GM23338 (cell line): Measurements from ENCODE around the gene CIAO3. TPM values are rescaled to one million over a fixed set of nuclear protein-coding genes. Genes with fewer than 3 reads are reported as not detected.

Experiments
- ATAC-seq: fragments of 200-7000 bp; cut with Tn5 transposase; 3 replicates; pipeline ENCODE4 v1.9.1; 2020
- DNase-seq: peaks from one replicate; pipeline ENCODE4 v3.0.0-alpha.2; 2015; ENCODE audit warnings: low spot score
- H2AFZ ChIP-seq: fragments of 200-600 bp; sonication (generic); 2 replicates; pipeline ENCODE4 v1.8.0; 2016; ENCODE audit warnings: antibody characterized with exemption, mild to moderate bottlenecking, moderate library complexity
- H3F3A ChIP-seq: fragments of 200-600 bp; sonication (generic); replicated peaks from 2 replicates; pipeline ENCODE4 v1.8.0; 2017; ENCODE audit warnings: antibody characterized with exemption, mixed run types, low read depth
- H3K27ac ChIP-seq: fragments of 200-600 bp; sonication (generic); 2 replicates; pipeline ENCODE4 v1.6.1; 2016; ENCODE audit warnings: low read depth
- H3K27me3 ChIP-seq: fragments of 200-600 bp; sonication (generic); 2 replicates; pipeline ENCODE4 v1.8.0; 2016; ENCODE audit warnings: mild to moderate bottlenecking, mixed run types, moderate library complexity; ENCODE audit not compliant: insufficient read depth
- H3K36me3 ChIP-seq: fragments of 200-600 bp; sonication (generic); 2 replicates; pipeline ENCODE4 v1.8.0; 2016; ENCODE audit warnings: mild to moderate bottlenecking; ENCODE audit not compliant: insufficient read depth
- H3K4me1 ChIP-seq: fragments of 200-600 bp; sonication (generic); 2 replicates; pipeline ENCODE4 v1.8.0; 2016; ENCODE audit warnings: mild to moderate bottlenecking, moderate library complexity; ENCODE audit not compliant: insufficient read depth
- H3K4me2 ChIP-seq: fragments of 200-600 bp; sonication (generic); 2 replicates; pipeline ENCODE4 v1.7.1; 2017; ENCODE audit warnings: mixed run types
- H3K4me3 ChIP-seq: fragments of 200-600 bp; sonication (generic); 2 replicates; pipeline ENCODE4 v1.6.1; 2016; ENCODE audit warnings: mixed run types
- H3K79me2 ChIP-seq: fragments of 200-600 bp; sonication (generic); replicated peaks from 2 replicates; pipeline ENCODE4 v1.8.0; 2017; ENCODE audit warnings: mild to moderate bottlenecking; ENCODE audit not compliant: insufficient read depth
- H3K9me2 ChIP-seq: fragments of 200-600 bp; sonication (generic); 2 replicates; pipeline ENCODE4 v1.8.0; 2017; ENCODE audit not compliant: insufficient read depth
- H4K20me1 ChIP-seq: fragments of 200-600 bp; sonication (generic); replicated peaks from 2 replicates; pipeline ENCODE4 v1.8.0; 2017; ENCODE audit warnings: mild to moderate bottlenecking; ENCODE audit not compliant: insufficient read depth
- H3K27ac Mint-ChIP-seq: 2 replicates; pipeline ENCODE4 v1.8.0; 2020; ENCODE audit warnings: inconsistent platforms, mild to moderate bottlenecking, moderate library complexity, mixed read lengths
- H3K27me3 Mint-ChIP-seq: 3 replicates; pipeline ENCODE4 v1.8.0; 2022; ENCODE audit warnings: low read depth, mild to moderate bottlenecking, moderate library complexity, mixed read lengths, inconsistent platforms; ENCODE audit not compliant: insufficient read depth, poor library complexity
- H3K36me3 Mint-ChIP-seq: 3 replicates; pipeline ENCODE4 v1.8.0; 2021; ENCODE audit warnings: low read depth, mild to moderate bottlenecking, inconsistent platforms, moderate library complexity, mixed read lengths
- H3K4me1 Mint-ChIP-seq: 3 replicates; pipeline ENCODE4 v1.8.0; 2020; ENCODE audit warnings: mild to moderate bottlenecking, inconsistent platforms, mixed read lengths
- H3K4me3 Mint-ChIP-seq: 3 replicates; pipeline ENCODE4 v1.8.0; 2021; ENCODE audit warnings: moderate library complexity, mild to moderate bottlenecking, inconsistent platforms, mixed read lengths
- H3K9me3 Mint-ChIP-seq: 3 replicates; pipeline ENCODE4 v1.8.0; 2020; ENCODE audit warnings: moderate library complexity, mild to moderate bottlenecking, inconsistent platforms, mixed read lengths
- EZH2 ChIP-seq: fragments of 200-600 bp; sonication (generic); IDR thresholded peaks from one replicate; pipeline ENCODE4 v1.8.0; 2017; ENCODE audit warnings: antibody characterized with exemption, mild to moderate bottlenecking, low read depth; ENCODE audit not compliant: unreplicated experiment
- EZH2phosphoT487 ChIP-seq: fragments of 200-600 bp; sonication (generic); IDR thresholded peaks from one replicate; pipeline ENCODE4 v1.8.1; 2018; ENCODE audit warnings: antibody characterized with exemption; ENCODE audit not compliant: unreplicated experiment
- NANOG ChIP-seq: IDR thresholded peaks from 2 replicates; pipeline ENCODE4 v1.6.1; 2016; ENCODE audit warnings: antibody characterized with exemption, borderline replicate concordance
- POLR2AphosphoS5 ChIP-seq: IDR thresholded peaks from 2 replicates; pipeline ENCODE4 v1.6.1; 2016; ENCODE audit warnings: antibody characterized with exemption, low read depth
- polyA plus RNA-seq: library from polyadenylated mRNA; unstranded; fragments of >200 nt; fragmentation: Nextera tagmentation; extraction: Ambion mirVana; gene quantifications from 2 replicates; pipeline ENCODE4 v1.2.1, GENCODE V29; 2016
- total RNA-seq: library from RNA; depleted of rRNA; stranded (reverse); fragments of >200 nt; shearing (Covaris generic); gene quantifications from 2 replicates; pipeline ENCODE4 v1.2.3, GENCODE V29; 2014
- TF ChIP-seq, protein P1 (sequence below): IDR thresholded peaks from one replicate; pipeline ENCODE4 v1.6.1; 2018; ENCODE audit warnings: antibody characterized with exemption; ENCODE audit not compliant: unreplicated experiment
- TF ChIP-seq, protein P2 (sequence below), 2 experiments: fragments of 200-600 bp in 1 of 2; sonication (generic) in 1 of 2; conservative IDR thresholded peaks; 2 replicates each; pipeline versions ENCODE4 v1.5.1 to v1.6.1; 2016 to 2017; ENCODE audit warnings: antibody characterized with exemption in 2 of 2, low read depth in 2 of 2, mild to moderate bottlenecking in 2 of 2, moderate library complexity in 1 of 2

Gene CIAO3
- total and polyA plus RNA-seq, 2 experiments from 2014 or later = 13.0 to 42.3 TPM

DNA sequence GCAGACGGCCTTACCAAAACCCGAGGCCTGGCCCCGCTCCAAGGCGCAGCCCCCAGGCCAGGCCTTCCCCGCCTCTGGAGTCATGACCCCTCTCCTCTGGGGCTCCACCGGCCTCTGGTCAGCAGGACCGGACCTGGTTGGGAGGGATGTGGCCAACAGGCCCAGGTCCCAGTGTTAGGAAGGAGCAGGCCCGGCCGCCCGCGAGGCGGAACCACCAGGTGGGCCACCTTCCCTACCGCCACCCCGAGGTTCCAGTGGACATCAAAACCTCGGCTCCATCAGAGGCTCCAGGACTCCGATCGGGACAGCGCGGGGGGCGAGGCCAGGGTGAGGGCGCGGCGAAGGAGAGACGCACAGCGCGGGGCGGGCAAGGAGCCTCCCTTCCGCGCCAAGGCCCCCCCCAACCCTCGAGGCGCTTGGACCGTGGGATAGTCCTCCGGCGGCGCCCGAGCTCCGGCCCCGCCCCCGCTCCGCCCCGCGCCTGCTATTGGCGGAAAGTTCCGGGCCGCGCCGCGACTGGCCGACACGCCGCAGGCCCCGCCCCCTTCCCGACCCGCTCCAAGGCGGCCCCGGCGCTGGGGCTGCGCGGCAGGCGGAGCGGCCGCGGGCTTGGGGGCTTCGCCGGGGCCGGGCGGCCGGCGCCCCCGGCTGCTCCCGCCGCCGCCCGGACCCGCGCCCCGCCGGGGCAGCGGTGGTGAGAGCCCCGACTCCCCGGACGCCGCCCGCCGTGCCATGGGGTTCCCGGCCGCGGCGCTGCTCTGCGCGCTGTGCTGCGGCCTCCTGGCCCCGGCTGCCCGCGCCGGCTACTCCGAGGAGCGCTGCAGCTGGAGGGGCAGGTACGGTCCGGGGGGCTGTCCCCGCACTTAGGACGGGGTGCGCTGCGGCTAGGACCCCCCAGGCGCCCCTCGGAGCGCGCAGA is 26.0 kb downstream of the CIAO3 start, which contains the start of gene METRN:
Gene METRN (plus strand): TSS at position 561 of the 919 bp plus-strand sequence. CDS start 172 bp downstream, at position 733.
- H3K27me3 ChIP-seq = peaks cover 53% of the 10 kb centered on the region

DNA sequence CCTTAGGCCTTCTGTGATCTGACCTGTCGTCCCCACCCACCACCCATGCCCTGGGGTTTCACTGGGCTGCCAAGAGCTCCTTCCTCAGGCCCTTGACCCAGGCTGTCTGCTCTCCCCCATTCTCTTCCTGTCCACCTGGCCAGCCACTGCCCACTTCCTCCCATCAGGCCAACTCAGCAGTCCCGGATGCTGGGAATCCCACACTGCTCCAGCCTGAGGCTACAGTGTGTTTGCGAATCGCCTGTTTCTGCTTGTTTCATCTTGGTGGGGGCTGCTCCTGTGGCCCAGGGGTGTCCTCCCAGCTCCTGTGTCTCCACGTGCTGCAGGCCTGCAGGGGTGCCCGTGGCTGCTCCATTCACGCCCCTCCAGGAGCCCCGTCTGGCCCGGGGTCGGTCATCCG is 26.7 kb downstream of the CIAO3 start:
- Histone ChIP-seq H3K4me3 (peak overlapping the region; percentile 47; the same call in 1 of the 2 replicates), H2AFZ (no peak overlapping the region; the same call in 1 of the 2 replicates), H3K9me2 (no peaks in the 10 kb centered on the region), H3K27me3 (peaks cover 54% of the 10 kb centered on the region), H3K4me1 (peaks cover 4% of the 10 kb centered on the region; the same call in 1 of the 2 replicates), H3K36me3 (no peaks in the 10 kb centered on the region), H3K4me2 (no peak overlapping the region), H4K20me1 (no peaks in the 10 kb centered on the region), H3K79me2 (no peaks in the 10 kb centered on the region), H3F3A (no peaks in the 10 kb centered on the region), H3K27ac (no peak overlapping the region)
- H3K4me1 Mint-ChIP-seq = peaks cover 5% of the 10 kb centered on the region; the same call in 2 of the 3 replicates
- no peak overlapping the region for H3K4me3 Mint-ChIP-seq
- DNase-seq = no peak
- no peak overlapping the region for H3K27ac Mint-ChIP-seq
- H3K27me3 Mint-ChIP-seq = peaks cover 42% of the 10 kb centered on the region
- TF ChIP-seq, protein P1, sequence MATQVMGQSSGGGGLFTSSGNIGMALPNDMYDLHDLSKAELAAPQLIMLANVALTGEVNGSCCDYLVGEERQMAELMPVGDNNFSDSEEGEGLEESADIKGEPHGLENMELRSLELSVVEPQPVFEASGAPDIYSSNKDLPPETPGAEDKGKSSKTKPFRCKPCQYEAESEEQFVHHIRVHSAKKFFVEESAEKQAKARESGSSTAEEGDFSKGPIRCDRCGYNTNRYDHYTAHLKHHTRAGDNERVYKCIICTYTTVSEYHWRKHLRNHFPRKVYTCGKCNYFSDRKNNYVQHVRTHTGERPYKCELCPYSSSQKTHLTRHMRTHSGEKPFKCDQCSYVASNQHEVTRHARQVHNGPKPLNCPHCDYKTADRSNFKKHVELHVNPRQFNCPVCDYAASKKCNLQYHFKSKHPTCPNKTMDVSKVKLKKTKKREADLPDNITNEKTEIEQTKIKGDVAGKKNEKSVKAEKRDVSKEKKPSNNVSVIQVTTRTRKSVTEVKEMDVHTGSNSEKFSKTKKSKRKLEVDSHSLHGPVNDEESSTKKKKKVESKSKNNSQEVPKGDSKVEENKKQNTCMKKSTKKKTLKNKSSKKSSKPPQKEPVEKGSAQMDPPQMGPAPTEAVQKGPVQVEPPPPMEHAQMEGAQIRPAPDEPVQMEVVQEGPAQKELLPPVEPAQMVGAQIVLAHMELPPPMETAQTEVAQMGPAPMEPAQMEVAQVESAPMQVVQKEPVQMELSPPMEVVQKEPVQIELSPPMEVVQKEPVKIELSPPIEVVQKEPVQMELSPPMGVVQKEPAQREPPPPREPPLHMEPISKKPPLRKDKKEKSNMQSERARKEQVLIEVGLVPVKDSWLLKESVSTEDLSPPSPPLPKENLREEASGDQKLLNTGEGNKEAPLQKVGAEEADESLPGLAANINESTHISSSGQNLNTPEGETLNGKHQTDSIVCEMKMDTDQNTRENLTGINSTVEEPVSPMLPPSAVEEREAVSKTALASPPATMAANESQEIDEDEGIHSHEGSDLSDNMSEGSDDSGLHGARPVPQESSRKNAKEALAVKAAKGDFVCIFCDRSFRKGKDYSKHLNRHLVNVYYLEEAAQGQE = no peak
- no peak for TF ChIP-seq EZH2phosphoT487
- no peak for TF ChIP-seq EZH2
- no peak for TF ChIP-seq POLR2AphosphoS5
- TF ChIP-seq, protein P2, sequence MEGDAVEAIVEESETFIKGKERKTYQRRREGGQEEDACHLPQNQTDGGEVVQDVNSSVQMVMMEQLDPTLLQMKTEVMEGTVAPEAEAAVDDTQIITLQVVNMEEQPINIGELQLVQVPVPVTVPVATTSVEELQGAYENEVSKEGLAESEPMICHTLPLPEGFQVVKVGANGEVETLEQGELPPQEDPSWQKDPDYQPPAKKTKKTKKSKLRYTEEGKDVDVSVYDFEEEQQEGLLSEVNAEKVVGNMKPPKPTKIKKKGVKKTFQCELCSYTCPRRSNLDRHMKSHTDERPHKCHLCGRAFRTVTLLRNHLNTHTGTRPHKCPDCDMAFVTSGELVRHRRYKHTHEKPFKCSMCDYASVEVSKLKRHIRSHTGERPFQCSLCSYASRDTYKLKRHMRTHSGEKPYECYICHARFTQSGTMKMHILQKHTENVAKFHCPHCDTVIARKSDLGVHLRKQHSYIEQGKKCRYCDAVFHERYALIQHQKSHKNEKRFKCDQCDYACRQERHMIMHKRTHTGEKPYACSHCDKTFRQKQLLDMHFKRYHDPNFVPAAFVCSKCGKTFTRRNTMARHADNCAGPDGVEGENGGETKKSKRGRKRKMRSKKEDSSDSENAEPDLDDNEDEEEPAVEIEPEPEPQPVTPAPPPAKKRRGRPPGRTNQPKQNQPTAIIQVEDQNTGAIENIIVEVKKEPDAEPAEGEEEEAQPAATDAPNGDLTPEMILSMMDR (conservative IDR thresholded peaks at IDR 0.05; ENCODE audit: low read depth in 2 of 2) = no peak
- no peak for TF ChIP-seq NANOG
- H3K9me3 Mint-ChIP-seq = peaks cover 4% of the 10 kb centered on the region; the same call in 1 of the 3 replicates
- ATAC-seq = no peak
- H3K36me3 Mint-ChIP-seq = no peaks in the 10 kb centered on the region

More for the DNA sequence above, 26.0 kb downstream of the CIAO3 start, which contains the start of gene METRN:
- no peaks in the 10 kb centered on the region for H4K20me1 ChIP-seq
- peak within 1 kb of the TSS; percentile 81 for H3K4me2 ChIP-seq
- ATAC-seq (peak; percentile 44), DNase-seq (peak; percentile 95)
- no peaks in the 10 kb centered on the region for H3K36me3 Mint-ChIP-seq
- H3K4me3 Mint-ChIP-seq = peak within 1 kb of the TSS; percentile 64
- peaks cover 6% of the 10 kb centered on the region; the same call in 1 of the 2 replicates for H3K4me1 ChIP-seq
- no peak within 1 kb of the TSS for H3K27ac ChIP-seq
- no peaks in the 10 kb centered on the region for H3K79me2 ChIP-seq
- H3K27me3 Mint-ChIP-seq = peaks cover 37% of the 10 kb centered on the region
- H3F3A ChIP-seq = no peaks in the 10 kb centered on the region
- peak within 1 kb of the TSS; percentile 59 for H3K4me3 ChIP-seq
- no peaks in the 10 kb centered on the region for H3K36me3 ChIP-seq
- peaks cover 4% of the 10 kb centered on the region; the same call in 1 of the 3 replicates for H3K9me3 Mint-ChIP-seq
- peak within 1 kb of the TSS; percentile 76 for H2AFZ ChIP-seq
- no peaks in the 10 kb centered on the region for H3K9me2 ChIP-seq
- no peak within 1 kb of the TSS for H3K27ac Mint-ChIP-seq
- H3K4me1 Mint-ChIP-seq = peaks cover 8% of the 10 kb centered on the region; the same call in 2 of the 3 replicates
- TF ChIP-seq, protein P1 = no peak
- peak; percentile 28 for TF ChIP-seq POLR2AphosphoS5
